ENCODE results near the gene NDUFC1.

Gene NDUFC1

DNA sequence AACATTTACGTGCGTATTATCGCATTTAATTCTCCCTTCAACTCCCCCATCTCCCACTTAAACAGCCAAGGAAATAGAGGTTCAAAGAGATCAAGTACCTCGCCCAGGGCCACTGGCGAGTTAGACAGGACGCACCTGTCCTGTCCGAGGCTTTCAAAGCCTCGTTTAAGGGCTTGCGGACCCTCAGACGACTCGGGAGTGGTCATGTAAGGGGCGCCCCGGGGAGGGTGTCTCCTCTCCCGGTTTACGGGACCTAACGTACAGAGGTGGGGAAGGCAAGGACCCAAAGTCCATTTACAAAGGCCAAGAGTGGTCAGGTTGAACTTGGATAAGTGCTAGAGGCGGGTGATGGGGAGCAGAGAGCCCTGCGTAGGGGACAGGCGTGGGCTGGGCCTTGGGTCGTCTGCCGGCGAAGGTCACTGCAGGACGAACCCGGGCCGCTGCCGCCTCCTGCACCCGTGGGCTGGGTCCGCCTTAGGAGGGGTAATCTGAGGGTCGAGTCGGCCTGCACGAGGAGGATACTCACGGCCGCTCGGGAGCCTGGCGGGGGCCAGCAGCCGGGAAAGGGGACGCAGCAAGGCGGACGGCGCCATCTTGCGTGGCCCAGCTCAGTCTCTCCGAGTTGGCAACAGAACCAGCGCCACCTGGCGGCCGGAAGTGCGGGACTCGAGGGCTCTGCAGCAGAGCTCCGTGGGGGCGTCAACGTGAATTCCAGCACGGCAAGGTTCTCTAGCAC lies 6.9 kb downstream of the NDUFC1 start:
- H3K4me3 ChIP-seq (ENCODE audit: low read depth, low read length): peak overlapping the region; percentile 86

DNA sequence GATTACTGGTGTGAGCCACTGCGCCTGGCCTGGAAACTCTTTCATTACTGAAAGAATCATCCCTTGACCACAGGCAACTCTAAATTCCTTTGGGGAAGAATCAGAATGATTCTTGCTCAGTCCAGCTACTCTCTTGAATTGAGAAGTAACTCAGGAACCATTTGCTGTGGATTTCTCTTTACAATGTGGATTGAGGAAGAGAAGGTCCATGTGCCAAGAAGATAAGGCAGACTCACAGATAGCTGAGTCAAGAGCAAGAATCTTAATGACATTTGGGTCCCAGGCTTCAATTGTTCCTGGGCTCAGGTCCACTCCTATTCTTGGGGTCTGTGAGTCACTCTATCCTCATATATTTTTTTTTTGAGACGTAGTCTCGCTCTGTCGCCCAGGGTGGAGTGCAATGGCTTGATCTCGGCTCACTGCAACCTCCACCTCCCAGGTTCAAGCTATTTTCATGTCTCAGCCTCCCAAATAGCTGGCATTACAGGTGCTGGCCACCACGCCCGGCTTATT lies 16.0 kb downstream of the NDUFC1 start:
- TF ChIP-seq, protein P1, sequence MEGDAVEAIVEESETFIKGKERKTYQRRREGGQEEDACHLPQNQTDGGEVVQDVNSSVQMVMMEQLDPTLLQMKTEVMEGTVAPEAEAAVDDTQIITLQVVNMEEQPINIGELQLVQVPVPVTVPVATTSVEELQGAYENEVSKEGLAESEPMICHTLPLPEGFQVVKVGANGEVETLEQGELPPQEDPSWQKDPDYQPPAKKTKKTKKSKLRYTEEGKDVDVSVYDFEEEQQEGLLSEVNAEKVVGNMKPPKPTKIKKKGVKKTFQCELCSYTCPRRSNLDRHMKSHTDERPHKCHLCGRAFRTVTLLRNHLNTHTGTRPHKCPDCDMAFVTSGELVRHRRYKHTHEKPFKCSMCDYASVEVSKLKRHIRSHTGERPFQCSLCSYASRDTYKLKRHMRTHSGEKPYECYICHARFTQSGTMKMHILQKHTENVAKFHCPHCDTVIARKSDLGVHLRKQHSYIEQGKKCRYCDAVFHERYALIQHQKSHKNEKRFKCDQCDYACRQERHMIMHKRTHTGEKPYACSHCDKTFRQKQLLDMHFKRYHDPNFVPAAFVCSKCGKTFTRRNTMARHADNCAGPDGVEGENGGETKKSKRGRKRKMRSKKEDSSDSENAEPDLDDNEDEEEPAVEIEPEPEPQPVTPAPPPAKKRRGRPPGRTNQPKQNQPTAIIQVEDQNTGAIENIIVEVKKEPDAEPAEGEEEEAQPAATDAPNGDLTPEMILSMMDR (IDR thresholded peaks at IDR 0.05; ENCODE audit: low read depth, low read length): no peak
- H3K9me3 ChIP-seq (ENCODE audit: severe bottlenecking): no peaks in the 10 kb centered on the region
- no peak overlapping the region for H3K4me3 ChIP-seq (ENCODE audit: low read depth, low read length)
- no peak for DNase-seq
- no peak overlapping the region for H3K27ac ChIP-seq
- peaks cover 20% of the 10 kb centered on the region for H3K36me3 ChIP-seq
- no peaks in the 10 kb centered on the region for H3K27me3 ChIP-seq (ENCODE audit: insufficient read depth, low read depth, severe bottlenecking)

More for the DNA sequence above, 6.9 kb downstream of the NDUFC1 start:
- H3K36me3 ChIP-seq: peaks cover 30% of the 10 kb centered on the region
- TF ChIP-seq, protein P1 (IDR thresholded peaks at IDR 0.05; ENCODE audit: low read depth, low read length): peak; percentile 98
- H3K9me3 ChIP-seq (ENCODE audit: severe bottlenecking): no peaks in the 10 kb centered on the region
- H3K27ac ChIP-seq: peak overlapping the region; percentile 91
- H3K27me3 ChIP-seq (ENCODE audit: insufficient read depth, low read depth, severe bottlenecking): no peaks in the 10 kb centered on the region
- peak; percentile 99 for DNase-seq

DNA sequence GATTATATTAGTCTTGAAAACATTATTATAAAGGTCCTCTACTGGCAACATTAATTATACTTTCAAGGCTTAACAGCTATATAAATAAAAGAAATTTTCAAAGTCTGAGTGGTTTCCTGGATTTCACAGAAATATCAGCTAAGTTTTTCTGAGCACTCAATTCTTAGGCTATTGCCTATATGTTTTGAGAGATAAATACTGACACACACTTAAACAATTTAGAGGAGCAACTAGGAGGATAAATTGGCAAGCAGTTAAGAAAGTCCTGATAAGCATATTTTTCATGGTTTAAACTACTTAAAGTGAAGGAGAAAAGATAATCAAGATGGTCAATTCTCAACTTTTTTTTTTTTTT lies 19.6 kb downstream of the NDUFC1 start:
- no peaks in the 10 kb centered on the region for H3K9me3 ChIP-seq (ENCODE audit: severe bottlenecking)
- TF ChIP-seq, protein P1 (IDR thresholded peaks at IDR 0.05; ENCODE audit: low read depth, low read length): no peak
- no peaks in the 10 kb centered on the region for H3K36me3 ChIP-seq
- no peak for DNase-seq
- H3K27ac ChIP-seq: no peak overlapping the region
- H3K27me3 ChIP-seq (ENCODE audit: insufficient read depth, low read depth, severe bottlenecking): no peaks in the 10 kb centered on the region
- H3K4me3 ChIP-seq (ENCODE audit: low read depth, low read length): no peak overlapping the region

DNA sequence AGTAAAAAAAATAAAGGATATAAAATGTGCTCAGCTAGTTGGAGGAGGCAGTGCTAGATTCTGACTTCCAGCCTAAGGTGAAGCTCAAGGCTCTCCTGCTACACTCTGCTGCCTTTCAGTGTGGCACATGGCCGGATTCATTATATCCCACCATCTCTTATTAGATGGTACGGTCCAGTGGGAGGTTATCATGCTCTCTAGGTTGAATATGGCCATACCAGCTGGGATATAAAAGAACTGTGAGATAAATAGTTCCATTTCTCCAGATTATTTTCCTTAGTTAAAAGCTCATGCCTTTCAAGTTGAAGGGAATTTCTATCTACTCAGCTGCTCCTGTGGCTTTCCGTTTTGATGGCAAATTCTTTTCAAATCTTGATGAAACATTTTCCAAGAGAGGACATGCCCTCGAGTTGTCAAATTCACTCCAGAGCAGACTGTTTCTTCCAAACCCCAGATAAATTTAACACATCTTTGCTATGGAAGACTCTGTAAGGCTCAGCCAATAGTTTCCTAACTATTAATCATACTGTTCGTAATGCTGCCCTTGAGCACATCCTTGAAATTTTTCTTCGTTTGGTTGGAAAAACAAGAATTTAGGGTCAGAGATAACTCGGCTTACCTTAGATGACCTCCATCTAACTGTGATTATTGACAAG lies 20.1 kb downstream of the NDUFC1 start:
- Histone ChIP-seq H3K27me3 (ENCODE audit: insufficient read depth, low read depth, severe bottlenecking) (no peaks in the 10 kb centered on the region), H3K36me3 (no peaks in the 10 kb centered on the region), H3K4me3 (ENCODE audit: low read depth, low read length) (no peak overlapping the region), H3K27ac (no peak overlapping the region), H3K9me3 (ENCODE audit: severe bottlenecking) (no peaks in the 10 kb centered on the region)
- TF ChIP-seq, protein P1 (IDR thresholded peaks at IDR 0.05; ENCODE audit: low read depth, low read length): no peak
- no peak for DNase-seq

DNA sequence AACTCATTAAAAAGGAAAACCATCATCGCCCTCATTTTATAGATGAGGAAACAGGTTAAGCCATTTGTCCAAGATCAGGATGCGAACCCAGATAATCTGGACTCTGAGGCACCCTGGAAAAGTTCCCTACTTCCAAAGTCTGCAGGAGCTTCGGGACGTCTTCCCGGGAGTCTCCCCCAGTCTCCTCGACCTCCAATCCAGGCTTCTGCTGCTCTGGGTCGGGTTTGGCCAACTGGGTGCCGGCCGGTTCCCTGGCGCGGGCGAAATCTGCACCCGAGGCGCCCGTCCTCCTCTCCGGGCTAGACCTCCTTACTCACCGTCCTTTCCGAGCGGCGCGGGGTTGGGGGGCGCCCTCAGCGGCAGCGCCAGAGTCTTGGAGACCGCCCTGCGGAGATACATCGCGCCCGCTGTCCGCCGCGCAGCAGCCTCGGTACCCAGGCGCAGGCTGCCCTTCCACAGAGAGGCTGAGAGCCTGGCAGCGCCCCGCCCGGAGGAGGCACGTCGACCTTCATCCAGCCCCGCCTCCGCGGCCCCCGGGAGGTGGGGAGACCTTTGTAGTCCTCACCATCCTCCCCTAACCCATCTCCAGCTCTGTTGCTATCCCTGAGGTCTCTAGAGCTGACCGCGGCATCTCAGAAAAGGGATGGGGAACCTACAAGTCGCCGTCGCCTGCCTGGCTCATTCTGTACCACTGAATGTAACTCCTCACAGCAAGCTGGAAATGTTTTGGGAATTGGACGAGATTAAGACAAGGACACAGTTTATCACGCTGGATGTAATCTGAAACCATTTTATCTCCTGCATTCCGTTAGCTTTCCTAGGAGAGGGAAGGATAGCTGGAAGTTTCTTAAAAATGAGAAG lies 22.3 kb downstream of the NDUFC1 start, which contains the start of gene MGARP:
Gene MGARP, minus strand, starts transcription at position 466 of the 861 bp plus-strand sequence. Its CDS starts 67 bp downstream, at position 399.
- Histone ChIP-seq H3K9me3 (ENCODE audit: severe bottlenecking) (no peaks in the 10 kb centered on the region), H3K27me3 (ENCODE audit: insufficient read depth, low read depth, severe bottlenecking) (no peaks in the 10 kb centered on the region), H3K36me3 (no peaks in the 10 kb centered on the region), H3K27ac (no peak within 1 kb of the TSS), H3K4me3 (ENCODE audit: low read depth, low read length) (no peak within 1 kb of the TSS)
- TF ChIP-seq, protein P1 (IDR thresholded peaks at IDR 0.05; ENCODE audit: low read depth, low read length): no peak
- no peak for DNase-seq

All from WERI-Rb-1 (cell line).